ENCODE data around the gene SIK3.

The SIK3 gene

DNA sequence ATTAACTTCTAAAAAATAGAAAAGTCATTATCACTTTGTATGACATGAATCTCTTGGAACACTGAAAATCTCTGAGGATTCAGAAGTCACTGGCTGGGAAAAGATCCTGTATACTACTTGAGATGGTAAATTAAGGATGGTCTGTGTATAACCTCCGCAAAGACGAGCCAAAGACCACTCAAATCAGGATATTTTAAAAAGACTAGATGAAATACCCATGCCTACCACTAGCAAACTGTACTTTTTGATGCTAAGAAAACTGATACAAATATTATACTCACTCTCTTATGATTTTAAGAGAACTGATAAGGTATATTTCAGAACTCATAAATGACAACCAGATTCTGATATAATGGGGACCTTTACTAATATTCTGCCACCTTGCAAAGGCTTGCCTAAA is 182.2 kb downstream of the SIK3 start:
- no peaks in the 10 kb centered on the region for H3K36me3 ChIP-seq

DNA sequence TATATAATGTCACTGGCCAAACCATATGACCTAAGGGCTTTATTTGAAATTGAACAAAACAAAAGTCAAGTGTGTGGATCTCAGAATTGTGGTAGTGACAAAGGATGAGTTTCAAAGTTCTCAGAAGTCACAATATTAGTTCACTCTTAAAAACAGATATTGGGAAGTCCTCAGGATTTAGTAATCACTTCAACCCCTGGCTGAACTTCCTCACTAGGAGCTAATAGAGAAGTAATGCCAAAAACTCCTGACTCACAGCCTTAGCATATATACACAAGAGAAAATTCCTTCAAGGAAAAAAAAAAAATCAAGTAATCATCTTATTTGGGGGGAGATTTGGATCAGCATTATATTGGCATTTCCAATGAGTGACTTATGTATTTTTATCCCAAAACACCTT is 185.2 kb downstream of the SIK3 start:
- Histone ChIP-seq H3K27ac (peak overlapping the region; percentile 84), H3K4me3 (ENCODE audit: low read depth in 1 of 2, low read length in 1 of 2) (peak overlapping the region in 1 of 2 experiments; percentile 32)

More for the DNA sequence above, 182.2 kb downstream of the SIK3 start:
- Histone ChIP-seq H3K4me1 (ENCODE audit: control insufficient read depth in 1 of 2, insufficient read depth in 1 of 2, low read depth in 1 of 2, low read length in 1 of 2) (peaks cover 24 to 28% of the 10 kb centered on the region in 2 experiments), H3K4me3 (ENCODE audit: low read depth in 1 of 2, low read length in 1 of 2) (no peak overlapping the region), H3K9me3 (no peaks in the 10 kb centered on the region), H3K27me3 (no peaks in the 10 kb centered on the region), H3K27ac (no peak overlapping the region)
- TF ChIP-seq, protein P1, sequence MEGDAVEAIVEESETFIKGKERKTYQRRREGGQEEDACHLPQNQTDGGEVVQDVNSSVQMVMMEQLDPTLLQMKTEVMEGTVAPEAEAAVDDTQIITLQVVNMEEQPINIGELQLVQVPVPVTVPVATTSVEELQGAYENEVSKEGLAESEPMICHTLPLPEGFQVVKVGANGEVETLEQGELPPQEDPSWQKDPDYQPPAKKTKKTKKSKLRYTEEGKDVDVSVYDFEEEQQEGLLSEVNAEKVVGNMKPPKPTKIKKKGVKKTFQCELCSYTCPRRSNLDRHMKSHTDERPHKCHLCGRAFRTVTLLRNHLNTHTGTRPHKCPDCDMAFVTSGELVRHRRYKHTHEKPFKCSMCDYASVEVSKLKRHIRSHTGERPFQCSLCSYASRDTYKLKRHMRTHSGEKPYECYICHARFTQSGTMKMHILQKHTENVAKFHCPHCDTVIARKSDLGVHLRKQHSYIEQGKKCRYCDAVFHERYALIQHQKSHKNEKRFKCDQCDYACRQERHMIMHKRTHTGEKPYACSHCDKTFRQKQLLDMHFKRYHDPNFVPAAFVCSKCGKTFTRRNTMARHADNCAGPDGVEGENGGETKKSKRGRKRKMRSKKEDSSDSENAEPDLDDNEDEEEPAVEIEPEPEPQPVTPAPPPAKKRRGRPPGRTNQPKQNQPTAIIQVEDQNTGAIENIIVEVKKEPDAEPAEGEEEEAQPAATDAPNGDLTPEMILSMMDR (IDR thresholded peaks at IDR 0.05) = no peak

DNA sequence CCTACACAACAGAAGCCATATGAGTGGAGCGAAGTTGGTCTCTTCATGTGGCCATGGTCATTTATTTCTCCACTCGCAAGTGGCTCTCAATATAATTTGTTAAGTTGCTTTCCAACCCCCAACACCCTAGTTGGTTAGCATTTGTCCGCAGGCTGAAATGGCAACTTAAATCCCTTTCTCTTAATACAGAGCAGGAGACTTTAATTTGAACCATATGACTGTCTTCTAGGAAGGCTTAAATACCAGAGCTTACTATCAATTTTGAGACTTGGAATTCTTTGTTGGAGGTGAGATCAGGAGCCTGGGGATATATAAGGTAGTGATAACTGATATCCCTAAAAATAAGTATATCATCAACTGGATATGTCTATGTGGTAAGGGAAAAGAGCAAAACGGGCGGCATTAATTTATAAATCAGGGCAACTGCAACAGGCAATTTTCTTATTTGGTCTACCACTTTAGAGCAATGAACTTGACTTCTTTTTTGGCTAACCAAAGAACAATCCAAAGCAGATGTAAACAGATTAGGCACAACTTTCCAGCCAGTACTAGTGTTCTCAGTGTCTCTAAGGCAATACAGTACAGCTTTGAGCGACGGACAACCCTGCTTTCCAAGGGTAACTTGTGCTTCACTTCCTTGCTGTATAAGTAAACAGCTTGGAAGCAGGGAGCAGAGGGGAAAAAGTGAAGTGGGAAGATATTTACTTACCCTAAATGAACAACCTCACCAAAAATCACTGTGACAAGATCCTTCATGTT is 186.1 kb downstream of the SIK3 start:
- H3K27me3 ChIP-seq = no peaks in the 10 kb centered on the region
- H3K4me3 ChIP-seq (ENCODE audit: low read depth in 1 of 2, low read length in 1 of 2) = peak overlapping the region in 1 of 2 experiments; percentile 32
- no peaks in the 10 kb centered on the region for H3K36me3 ChIP-seq
- TF ChIP-seq, protein P1 (IDR thresholded peaks at IDR 0.05) = no peak
- H3K27ac ChIP-seq = peak overlapping the region; percentile 84
- H3K9me3 ChIP-seq = no peaks in the 10 kb centered on the region
- peaks cover 46 to 48% of the 10 kb centered on the region in 2 experiments for H3K4me1 ChIP-seq (ENCODE audit: control insufficient read depth in 1 of 2, insufficient read depth in 1 of 2, low read depth in 1 of 2, low read length in 1 of 2)

More for the DNA sequence above, 185.2 kb downstream of the SIK3 start:
- TF ChIP-seq, protein P1 (IDR thresholded peaks at IDR 0.05) = no peak
- Histone ChIP-seq H3K9me3 (no peaks in the 10 kb centered on the region), H3K36me3 (no peaks in the 10 kb centered on the region), H3K27me3 (no peaks in the 10 kb centered on the region), H3K4me1 (ENCODE audit: control insufficient read depth in 1 of 2, insufficient read depth in 1 of 2, low read depth in 1 of 2, low read length in 1 of 2) (peaks cover 46 to 48% of the 10 kb centered on the region in 2 experiments)

DNA sequence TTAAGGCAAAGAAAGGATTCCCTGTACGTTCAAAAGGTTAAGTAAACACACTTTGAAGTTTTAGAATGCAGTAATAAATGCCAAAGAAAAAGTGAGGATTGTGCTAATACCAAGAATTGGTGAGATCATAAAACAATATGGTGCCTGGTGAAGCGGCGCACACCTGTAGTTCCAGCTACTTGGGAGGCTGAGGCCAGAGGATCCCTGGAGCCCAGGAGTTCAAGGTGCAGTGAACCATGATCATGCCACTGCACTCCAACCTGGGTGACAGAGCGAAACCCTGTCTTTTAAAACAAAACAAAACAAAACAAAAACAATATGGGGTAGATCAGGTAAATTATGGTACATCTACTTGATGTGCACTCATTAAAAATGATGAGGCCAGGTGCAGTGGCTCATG is 187.4 kb downstream of the SIK3 start:
- Histone ChIP-seq H3K9me3 (no peaks in the 10 kb centered on the region), H3K36me3 (no peaks in the 10 kb centered on the region), H3K27me3 (no peaks in the 10 kb centered on the region), H3K4me3 (ENCODE audit: low read depth in 1 of 2, low read length in 1 of 2) (no peak overlapping the region), H3K4me1 (ENCODE audit: control insufficient read depth in 1 of 2, insufficient read depth in 1 of 2, low read depth in 1 of 2, low read length in 1 of 2) (peaks cover 59 to 60% of the 10 kb centered on the region in 2 experiments), H3K27ac (peak overlapping the region; percentile 60)
- TF ChIP-seq, protein P1 (IDR thresholded peaks at IDR 0.05) = no peak

DNA sequence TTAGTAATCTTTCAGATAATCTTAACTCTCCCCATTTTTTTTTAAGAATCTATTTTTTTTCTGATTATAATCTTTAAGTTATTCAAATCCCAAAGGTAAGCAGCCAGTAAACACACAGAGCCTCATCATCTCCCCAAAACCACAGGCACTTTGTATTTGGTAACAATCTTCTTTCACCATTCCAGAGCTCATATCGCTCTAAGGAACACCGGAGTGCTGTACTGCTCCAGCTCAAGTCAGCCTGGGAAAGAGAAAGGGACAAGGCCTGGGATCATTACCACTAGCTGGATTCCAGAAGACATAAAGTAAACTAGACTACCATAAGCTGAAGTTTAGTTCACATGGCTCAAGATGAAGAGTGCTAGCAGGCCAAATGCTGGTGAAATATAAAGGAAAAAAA is 187.8 kb downstream of the SIK3 start:
- H3K4me3 ChIP-seq (ENCODE audit: low read depth in 1 of 2, low read length in 1 of 2) = no peak overlapping the region
- H3K36me3 ChIP-seq = no peaks in the 10 kb centered on the region
- H3K27ac ChIP-seq = peak overlapping the region; percentile 60
- TF ChIP-seq, protein P1 (IDR thresholded peaks at IDR 0.05) = no peak
- peaks cover 62 to 63% of the 10 kb centered on the region in 2 experiments for H3K4me1 ChIP-seq (ENCODE audit: control insufficient read depth in 1 of 2, insufficient read depth in 1 of 2, low read depth in 1 of 2, low read length in 1 of 2)
- no peaks in the 10 kb centered on the region for H3K9me3 ChIP-seq
- H3K27me3 ChIP-seq = no peaks in the 10 kb centered on the region
